IMR-90 (cell line): Measurements from ENCODE around the gene MAML3. TPM values are rescaled to one million over a fixed set of nuclear protein-coding genes. Genes with fewer than 3 reads are reported as not detected.

ENCODE experiments used
- ATAC-seq: fragments of 200-7000 bp; cut with Tn5 transposase; 2 replicates; pipeline ENCODE4 v1.9.1; 2020; ENCODE audit warnings: low read depth, mild to moderate bottlenecking, moderate library complexity
- BruUV-seq: library from RNA; stranded (reverse); fragments of 400-500 nt; replicated peaks from 2 replicates; lab custom pipeline; 2021; lab: Mats Ljungman, UMichigan
- CTCF ChIA-PET: fragments of 300-600 bp; formaldehyde crosslinking; extraction: SDS; loops from one replicate; lab custom pipeline; 2021; ENCODE audit warnings: antibody characterized with exemption; lab: Yijun Ruan, JAX
- POLR2A ChIA-PET: fragments of 300-600 bp; sonication (Branson Sonifier 250); formaldehyde crosslinking; loops from one replicate; lab custom pipeline; 2022; ENCODE audit warnings: antibody characterized with exemption; ENCODE audit not compliant: unreplicated experiment; lab: Charles Lee
- DNase-seq: peaks from one replicate; pipeline ENCODE4 v3.0.0; 2013
- H2AFZ ChIP-seq: replicated peaks from 2 replicates; pipeline ENCODE3; 2013; ENCODE audit warnings: low read length, mild to moderate bottlenecking; ENCODE audit not compliant: poor library complexity
- H2AK5ac ChIP-seq: 2 replicates; pipeline ENCODE4 v1.6.1; 2013; ENCODE audit warnings: low read depth, low read length, inconsistent platforms
- H2AK9ac ChIP-seq: replicated peaks from 2 replicates; pipeline ENCODE3; 2013; ENCODE audit warnings: mild to moderate bottlenecking, low read depth, low read length, moderate library complexity; ENCODE audit not compliant: poor library complexity
- H2BK120ac ChIP-seq: 2 replicates; pipeline ENCODE4 v1.6.1; 2013; ENCODE audit warnings: low read depth, low read length, inconsistent platforms
- H2BK15ac ChIP-seq: 3 replicates; pipeline ENCODE4 v1.6.1; 2013; ENCODE audit warnings: low read depth, low read length, inconsistent platforms
- H2BK20ac ChIP-seq: 2 replicates; pipeline ENCODE4 v1.6.1; 2013; ENCODE audit warnings: low read depth, mild to moderate bottlenecking, inconsistent platforms, low read length, moderate library complexity
- H2BK5ac ChIP-seq: 2 replicates; pipeline ENCODE4 v1.6.1; 2013; ENCODE audit warnings: mild to moderate bottlenecking, low read depth, low read length, inconsistent platforms; ENCODE audit not compliant: poor library complexity, severe bottlenecking
- H3K14ac ChIP-seq: replicated peaks from 2 replicates; pipeline ENCODE4 v1.6.1; 2013; ENCODE audit warnings: low read depth, low read length, inconsistent platforms
- H3K18ac ChIP-seq: 2 replicates; pipeline ENCODE4 v1.6.1; 2013; ENCODE audit warnings: low read depth, low read length, control low read depth
- H3K23ac ChIP-seq: 2 replicates; pipeline ENCODE4 v1.6.1; 2013; ENCODE audit warnings: low read depth, low read length, inconsistent platforms
- H3K27ac ChIP-seq: 2 replicates; pipeline ENCODE4 v1.5.1; 2013; ENCODE audit warnings: mild to moderate bottlenecking, control low read depth, low read length; ENCODE audit not compliant: insufficient read depth
- H3K27me3 ChIP-seq: 2 replicates; pipeline ENCODE4 v1.6.1; 2013; ENCODE audit warnings: low read length; ENCODE audit not compliant: control insufficient read depth, insufficient read depth
- H3K36me3 ChIP-seq: 2 replicates; pipeline ENCODE4 v1.6.1; 2013; ENCODE audit warnings: low read length, mixed read lengths; ENCODE audit not compliant: control insufficient read depth, insufficient read depth
- H3K4ac ChIP-seq: 2 replicates; pipeline ENCODE4 v1.6.1; 2013; ENCODE audit warnings: low read depth, low read length, inconsistent platforms
- H3K4me1 ChIP-seq: 2 replicates; pipeline ENCODE4 v1.6.1; 2013; ENCODE audit warnings: low read length, mixed read lengths; ENCODE audit not compliant: control insufficient read depth, insufficient read depth
- H3K4me2 ChIP-seq: 2 replicates; pipeline ENCODE4 v1.6.1; 2013; ENCODE audit warnings: low read depth, mild to moderate bottlenecking, control low read depth, low read length, moderate library complexity
- H3K4me3 ChIP-seq: 2 replicates; pipeline ENCODE4 v1.5.1; 2013; ENCODE audit warnings: low read depth, mild to moderate bottlenecking, control low read depth, low read length, moderate library complexity; ENCODE audit not compliant: insufficient read depth
- H3K56ac ChIP-seq: 2 replicates; pipeline ENCODE4 v1.6.1; 2013; ENCODE audit warnings: low read length, inconsistent platforms; ENCODE audit not compliant: insufficient read depth; ENCODE audit errors: extremely low read depth
- H3K79me1 ChIP-seq, 2 experiments: 2 replicates each; pipeline ENCODE4 v1.6.1; 2013; ENCODE audit warnings: low read length in 2 of 2, inconsistent platforms in 1 of 2, low read depth in 1 of 2
- H3K9ac ChIP-seq: 2 replicates; pipeline ENCODE4 v1.6.1; 2013; ENCODE audit warnings: low read depth, low read length, control low read depth
- H3K9me1 ChIP-seq: 2 replicates; pipeline ENCODE4 v1.6.1; 2013; ENCODE audit warnings: low read length, inconsistent platforms; ENCODE audit not compliant: insufficient read depth
- H3K9me3 ChIP-seq: 2 replicates; pipeline ENCODE4 v1.6.1; 2013; ENCODE audit warnings: low read length; ENCODE audit not compliant: control insufficient read depth, insufficient read depth
- H4K20me1 ChIP-seq: 2 replicates; pipeline ENCODE4 v1.6.1; 2013; ENCODE audit warnings: low read length, inconsistent platforms; ENCODE audit not compliant: insufficient read depth
- H4K5ac ChIP-seq: 2 replicates; pipeline ENCODE4 v1.6.1; 2013; ENCODE audit warnings: mild to moderate bottlenecking, low read depth, low read length, control low read depth
- H4K8ac ChIP-seq, 2 experiments: 2 replicates each; pipeline ENCODE4 v1.6.1; 2013; ENCODE audit warnings: low read depth in 2 of 2, low read length in 2 of 2, control low read depth in 1 of 2, inconsistent platforms in 1 of 2
- H4K91ac ChIP-seq: 2 replicates; pipeline ENCODE4 v1.6.1; 2013; ENCODE audit warnings: low read depth, low read length, inconsistent platforms; ENCODE audit not compliant: insufficient read depth
- BHLHE40 ChIP-seq: fragments of 150-350 bp; IDR thresholded peaks from 2 replicates; pipeline ENCODE4 v1.6.1; 2016; ENCODE audit warnings: mild to moderate bottlenecking, low read depth, low read length
- CEBPB ChIP-seq: IDR thresholded peaks from 2 replicates; pipeline ENCODE4 v1.6.1; 2012; ENCODE audit warnings: low read depth, low read length, improper control_type of control experiment
- FOS ChIP-seq: fragments of 150-350 bp; IDR thresholded peaks from 2 replicates; pipeline ENCODE4 v1.6.1; 2016; ENCODE audit warnings: low read depth, low read length
- MAFK ChIP-seq: IDR thresholded peaks from 2 replicates; pipeline ENCODE4 v1.6.1; 2012; ENCODE audit warnings: low read depth, low read length, improper control_type of control experiment
- MAZ ChIP-seq: IDR thresholded peaks from 2 replicates; pipeline ENCODE4 v1.6.1; 2012; ENCODE audit warnings: low read depth, mild to moderate bottlenecking, low read length, improper control_type of control experiment, moderate library complexity, borderline replicate concordance
- MXI1 ChIP-seq: IDR thresholded peaks from 2 replicates; pipeline ENCODE4 v1.6.1; 2012; ENCODE audit warnings: low read depth, mild to moderate bottlenecking, low read length, moderate library complexity, borderline replicate concordance
- NFE2L2 ChIP-seq: fragments of 150-350 bp; IDR thresholded peaks from 2 replicates; pipeline ENCODE4 v1.6.1; 2016; ENCODE audit warnings: low read depth, mild to moderate bottlenecking, low read length
- POLR2A ChIP-seq: IDR thresholded peaks from 2 replicates; pipeline ENCODE4 v1.6.1; 2012; ENCODE audit warnings: mild to moderate bottlenecking, low read depth, low read length
- RCOR1 ChIP-seq: IDR thresholded peaks from 2 replicates; pipeline ENCODE4 v1.6.1; 2012; ENCODE audit warnings: mild to moderate bottlenecking, low read length, improper control_type of control experiment; ENCODE audit not compliant: insufficient replicate concordance
- RFX5 ChIP-seq: IDR thresholded peaks from 2 replicates; pipeline ENCODE4 v1.8.0; 2012; ENCODE audit warnings: low read depth, mild to moderate bottlenecking, low read length, moderate library complexity
- SMC3 ChIP-seq: fragments of 150-350 bp; IDR thresholded peaks from 2 replicates; pipeline ENCODE4 v1.6.1; 2016; ENCODE audit warnings: low read depth, mild to moderate bottlenecking, antibody characterized with exemption, low read length, moderate library complexity
- WGBS, 2 experiments: methylation state at CpG; one replicate each; pipeline versions ENCODE4 v1.1.5 to v1.1.7; 2013; ENCODE audit warnings: missing lambda C conversion rate in 2 of 2; ENCODE audit not compliant: insufficient read length in 1 of 2; ENCODE audit errors: extremely low coverage in 2 of 2; 5-methylcytosine and 5-hydroxymethylcytosine counted together
- dilution Hi-C: fragments of 300-500 bp; cut with HindIII; formaldehyde crosslinking; loops from one replicate; pipeline ENCODE4 v1.14.3; 2018; ENCODE audit warnings: low sequenced_read_pairs; ENCODE audit not compliant: unreplicated experiment
- in situ Hi-C: fragments of 300-500 bp; cut with MboI; formaldehyde crosslinking; loops from 3 replicates; pipeline ENCODE4 v1.14.3; 2019; ENCODE audit warnings: low sequenced_read_pairs, inconsistent platforms, mixed read lengths
- intact Hi-C: fragments of 100-400 bp; cut with micrococcal nuclease; formaldehyde crosslinking; loops from 2 replicates; pipeline ENCODE4 v1.10.0; 2022
- polyA plus RNA-seq, 3 experiments: library from polyadenylated mRNA; depleted of rRNA; stranded (reverse); fragments of >200 nt; gene quantifications; 2 replicates each; pipeline ENCODE4 v1.2.3, GENCODE V29; 2012; ENCODE audit warnings: low replicate concordance in 1 of 3
- total RNA-seq: library from RNA; depleted of rRNA; stranded (reverse); fragments of >200 nt; gene quantifications from 2 replicates; pipeline ENCODE4 v1.2.3, GENCODE V29; 2012
- TF ChIP-seq, protein P1 (sequence below): fragments of 150-350 bp; IDR thresholded peaks from 2 replicates; pipeline ENCODE4 v1.6.1; 2017; ENCODE audit warnings: mild to moderate bottlenecking, antibody characterized with exemption, low read length, low read depth
- TF ChIP-seq, protein P2 (sequence below): fragments of 150-350 bp; IDR thresholded peaks from 2 replicates; pipeline ENCODE4 v1.6.1; 2016; ENCODE audit warnings: low read depth, mild to moderate bottlenecking, low read length, moderate library complexity, borderline replicate concordance

MAML3 gene
- total and polyA plus RNA-seq, 2 of the 4 experiments (the other 2 are of a cell fraction) = 0.90 to 1.7 TPM

DNA sequence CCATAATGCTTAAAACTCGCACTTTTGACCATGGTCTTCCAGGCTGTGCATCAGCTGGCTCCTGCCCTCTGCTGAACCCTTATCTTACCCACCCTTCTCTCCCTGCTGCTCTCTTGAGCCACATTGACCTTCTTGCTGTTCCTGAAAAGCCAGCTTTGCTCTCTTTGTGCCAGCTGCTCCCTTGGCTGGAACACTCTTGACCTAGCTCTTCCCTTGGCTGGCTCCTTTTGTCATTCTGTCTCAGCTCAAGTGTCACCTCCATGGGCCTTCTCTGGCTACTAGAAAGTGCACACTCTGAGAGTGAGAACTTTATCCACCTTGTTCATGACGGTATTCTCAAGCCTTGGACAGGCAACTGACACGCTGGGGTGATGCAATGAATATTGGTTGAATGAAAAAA lies 376.2 kb downstream of the MAML3 start:
- WGBS, 2 experiments = 95% methylated on average over 2 of the region's 3 CpGs; no CpG with 5 or more reads in 1 of the 2 experiments
- no peaks in the 10 kb centered on the region for H3K4me1 ChIP-seq
- no peak overlapping the region for H4K8ac ChIP-seq
- H2BK5ac ChIP-seq = no peak overlapping the region
- ATAC-seq (no peak), DNase-seq (no peak)
- ChIA-PET CTCF (no interaction called here), POLR2A (no interaction called here)
- no peak overlapping the region for H2BK120ac ChIP-seq
- no peaks in the 10 kb centered on the region for H4K20me1 ChIP-seq
- TF ChIP-seq MAFK (no peak), RCOR1 (no peak), RFX5 (no peak), MXI1 (no peak), CEBPB (no peak), MAZ (no peak), FOS (no peak), NFE2L2 (no peak), BHLHE40 (no peak), SMC3 (no peak), POLR2A (no peak)
- TF ChIP-seq, protein P1, sequence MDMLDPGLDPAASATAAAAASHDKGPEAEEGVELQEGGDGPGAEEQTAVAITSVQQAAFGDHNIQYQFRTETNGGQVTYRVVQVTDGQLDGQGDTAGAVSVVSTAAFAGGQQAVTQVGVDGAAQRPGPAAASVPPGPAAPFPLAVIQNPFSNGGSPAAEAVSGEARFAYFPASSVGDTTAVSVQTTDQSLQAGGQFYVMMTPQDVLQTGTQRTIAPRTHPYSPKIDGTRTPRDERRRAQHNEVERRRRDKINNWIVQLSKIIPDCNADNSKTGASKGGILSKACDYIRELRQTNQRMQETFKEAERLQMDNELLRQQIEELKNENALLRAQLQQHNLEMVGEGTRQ = no peak
- TF ChIP-seq, protein P2, sequence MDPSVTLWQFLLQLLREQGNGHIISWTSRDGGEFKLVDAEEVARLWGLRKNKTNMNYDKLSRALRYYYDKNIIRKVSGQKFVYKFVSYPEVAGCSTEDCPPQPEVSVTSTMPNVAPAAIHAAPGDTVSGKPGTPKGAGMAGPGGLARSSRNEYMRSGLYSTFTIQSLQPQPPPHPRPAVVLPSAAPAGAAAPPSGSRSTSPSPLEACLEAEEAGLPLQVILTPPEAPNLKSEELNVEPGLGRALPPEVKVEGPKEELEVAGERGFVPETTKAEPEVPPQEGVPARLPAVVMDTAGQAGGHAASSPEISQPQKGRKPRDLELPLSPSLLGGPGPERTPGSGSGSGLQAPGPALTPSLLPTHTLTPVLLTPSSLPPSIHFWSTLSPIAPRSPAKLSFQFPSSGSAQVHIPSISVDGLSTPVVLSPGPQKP = no peak
- H3K4ac ChIP-seq = no peak overlapping the region
- no peak overlapping the region for H3K18ac ChIP-seq
- dilution Hi-C loops (no loop called here), intact Hi-C loops (no loop called here), in situ Hi-C loops (no loop called here)
- no peak overlapping the region for H2AK9ac ChIP-seq
- H3K14ac ChIP-seq = no peak overlapping the region
- no peak overlapping the region for H3K27ac ChIP-seq
- no peaks in the 10 kb centered on the region; the same call in 1 of the 2 replicates for H3K9me1 ChIP-seq
- H4K5ac ChIP-seq = no peak overlapping the region
- H3K23ac ChIP-seq = no peak overlapping the region
- no peak overlapping the region for H2AK5ac ChIP-seq
- no peak overlapping the region for H3K56ac ChIP-seq
- H3K27me3 ChIP-seq = no peaks in the 10 kb centered on the region
- no peaks in the 10 kb centered on the region for H3K9me3 ChIP-seq
- H3K36me3 ChIP-seq = no peaks in the 10 kb centered on the region
- H3K79me1 ChIP-seq = no peaks in the 10 kb centered on the region
- H2BK15ac ChIP-seq = no peak overlapping the region
- H3K9ac ChIP-seq = no peak overlapping the region
- no peak overlapping the region for H3K4me3 ChIP-seq
- no peak overlapping the region for H2AFZ ChIP-seq
- no TSS peak for BruUV-seq
- no peak overlapping the region for H2BK20ac ChIP-seq
- H4K91ac ChIP-seq = no peak overlapping the region
- no peak overlapping the region for H3K4me2 ChIP-seq
